HepG2 (cell line): ENCODE data around the gene COL4A2. TPM values are rescaled to one million over a fixed set of nuclear protein-coding genes. Genes with fewer than 3 reads are reported as not detected.

Source experiments
- ATAC-seq: fragments of 200-7000 bp; cut with Tn5 transposase; 3 replicates; pipeline ENCODE4 v1.9.1; 2020; ENCODE audit warnings: mild to moderate bottlenecking, moderate library complexity
- BruUV-seq: library from RNA; stranded (reverse); fragments of 400-500 nt; replicated peaks from 2 replicates; lab custom pipeline; 2021; lab: Mats Ljungman, UMichigan
- CTCF ChIA-PET: fragments of 300-600 bp; formaldehyde crosslinking; extraction: SDS; loops from one replicate; lab custom pipeline; 2021; ENCODE audit warnings: low total read pairs, inconsistent platforms, low intra/inter-chr PET ratio; lab: Yijun Ruan, JAX
- POLR2A ChIA-PET: fragments of 350-600 bp; sonication (Branson Sonifier 250); formaldehyde crosslinking; loops from one replicate; lab custom pipeline; 2020; ENCODE audit warnings: antibody characterized with exemption, inconsistent platforms; lab: Yijun Ruan, JAX
- DNase-seq: peaks from one replicate; pipeline ENCODE4 v3.0.0-alpha.2; 2015; ENCODE audit warnings: low spot score
- FAIRE-seq: peaks from 3 replicates; lab custom pipeline; 2011; peaks lifted over from hg19 to GRCh38; lab: Jason Lieb, UNC
- H2AFZ ChIP-seq: one replicate; pipeline ENCODE4 v1.6.1; 2011; ENCODE audit warnings: low read length, inconsistent platforms
- H3K27ac ChIP-seq: fragments of 300-600 bp; 3 replicates; pipeline ENCODE4 v1.8.0; 2011; ENCODE audit warnings: mixed run types, mild to moderate bottlenecking, mixed read lengths, low read length, inconsistent platforms; ENCODE audit not compliant: insufficient read depth; ENCODE audit errors: extremely low read length
- H3K27me3 ChIP-seq, 2 experiments: fragments of 200-600 bp in 1 of 2; 2 replicates in 1 of 2; 3 replicates in 1 of 2; pipeline versions ENCODE4 v1.6.0 to v1.8.0; 2011; ENCODE audit warnings: low read length in 2 of 2, mild to moderate bottlenecking in 2 of 2, moderate library complexity in 2 of 2, inconsistent platforms in 1 of 2; ENCODE audit not compliant: insufficient read depth in 2 of 2, control insufficient read depth in 1 of 2
- H3K36me3 ChIP-seq, 2 experiments: fragments of 200-600 bp in 1 of 2; replicated peaks in 1 of 2; 2 replicates in 1 of 2; 3 replicates in 1 of 2; pipeline versions ENCODE4 v1.5.1 to v1.8.0; 2011; ENCODE audit warnings: low read length in 2 of 2, inconsistent platforms in 1 of 2; ENCODE audit not compliant: insufficient read depth in 2 of 2, control insufficient read depth in 1 of 2
- H3K4me1 ChIP-seq: 2 replicates; pipeline ENCODE4 v1.5.1; 2012; ENCODE audit warnings: low read length, inconsistent platforms; ENCODE audit not compliant: insufficient read depth
- H3K4me2 ChIP-seq: 2 replicates; pipeline ENCODE4 v1.6.0; 2011; ENCODE audit warnings: low read depth, low read length, inconsistent platforms
- H3K4me3 ChIP-seq, 3 experiments: fragments of 200-600 bp in 1 of 3; sonication (generic), shearing (Covaris generic) in 1 of 3; replicated peaks in 1 of 3; 2 replicates each; pipeline ENCODE4 v1.5.1; 2011 to 2016; ENCODE audit warnings: low read length in 3 of 3, inconsistent platforms in 2 of 3, low read depth in 2 of 3, mild to moderate bottlenecking in 2 of 3, control low read depth in 1 of 3, mixed read lengths in 1 of 3; ENCODE audit not compliant: insufficient read depth in 1 of 3
- H3K79me2 ChIP-seq: one replicate; pipeline ENCODE4 v1.6.1; 2011; ENCODE audit warnings: low read length, inconsistent platforms; ENCODE audit not compliant: insufficient read depth
- H3K9ac ChIP-seq: 2 replicates; pipeline ENCODE4 v1.6.0; 2011; ENCODE audit warnings: mild to moderate bottlenecking, low read depth, low read length, inconsistent platforms; ENCODE audit not compliant: insufficient read depth
- H3K9me3 ChIP-seq: 2 replicates; pipeline ENCODE4 v1.5.1; 2012; ENCODE audit warnings: mild to moderate bottlenecking, low read length
- H4K20me1 ChIP-seq: 2 replicates; pipeline ENCODE4 v1.6.0; 2011; ENCODE audit warnings: inconsistent platforms, mild to moderate bottlenecking, low read length, moderate library complexity; ENCODE audit not compliant: insufficient read depth
- ARNTL ChIP-seq: sonication (generic); formaldehyde crosslinking; IDR thresholded peaks from 2 replicates; pipeline ENCODE4 v1.4.0; 2020; ENCODE audit warnings: mild to moderate bottlenecking, missing genetic modification reagents
- CAMTA2 ChIP-seq: sonication (generic); formaldehyde crosslinking; IDR thresholded peaks from 2 replicates; pipeline ENCODE4 v1.4.0; 2020; ENCODE audit warnings: mild to moderate bottlenecking, missing genetic modification reagents, borderline replicate concordance
- DNMT1 ChIP-seq: sonication (generic); formaldehyde crosslinking; IDR thresholded peaks from 2 replicates; pipeline ENCODE4 v1.5.1; 2020; ENCODE audit warnings: mild to moderate bottlenecking, missing genetic modification reagents
- DRAP1 ChIP-seq: IDR thresholded peaks from 2 replicates; pipeline ENCODE4 v1.6.1; 2016; ENCODE audit warnings: missing genetic modification reagents, missing compliant biosample characterization
- IKZF4 ChIP-seq: sonication (generic); formaldehyde crosslinking; IDR thresholded peaks from 2 replicates; pipeline ENCODE4 v1.5.1; 2020; ENCODE audit warnings: borderline replicate concordance, mild to moderate bottlenecking, low read depth, missing genetic modification reagents; ENCODE audit errors: not compliant biosample characterization
- KLF16 ChIP-seq, 2 experiments: sonication (generic) in 1 of 2; formaldehyde crosslinking in 1 of 2; IDR thresholded peaks; 2 replicates each; pipeline versions ENCODE4 v1.6.1 to v1.8.0; 2016 to 2023; ENCODE audit warnings: missing genetic modification reagents in 2 of 2, missing compliant biosample characterization in 1 of 2
- MAFG ChIP-seq: sonication (generic); formaldehyde crosslinking; IDR thresholded peaks from 2 replicates; pipeline ENCODE4 v1.5.1; 2020; ENCODE audit warnings: mild to moderate bottlenecking, missing genetic modification reagents
- SUZ12 ChIP-seq: fragments of 150-350 bp; IDR thresholded peaks from 2 replicates; pipeline ENCODE4 v1.6.1; 2014; ENCODE audit warnings: low read depth, low read length
- TRIM22 ChIP-seq: fragments of 450-650 bp; IDR thresholded peaks from 2 replicates; pipeline ENCODE4 v1.6.1; 2017
- ZNF589 ChIP-seq: sonication (generic); formaldehyde crosslinking; conservative IDR thresholded peaks from 2 replicates; pipeline ENCODE4 v1.8.0; 2022; ENCODE audit warnings: mild to moderate bottlenecking, moderate library complexity, missing genetic modification reagents
- ZNF781 ChIP-seq: sonication (generic); formaldehyde crosslinking; IDR thresholded peaks from 2 replicates; pipeline ENCODE4 v1.5.1; 2020; ENCODE audit warnings: borderline replicate concordance, mild to moderate bottlenecking, missing genetic modification reagents; ENCODE audit errors: not compliant biosample characterization
- WGBS: methylation state at CpG from one replicate; pipeline ENCODE4 v1.1.6; 2017; ENCODE audit warnings: low lambda C conversion rate; 5-methylcytosine and 5-hydroxymethylcytosine counted together
- in situ Hi-C: cut with HindIII; loops from 2 replicates; pipeline ENCODE4 v1.10.0; 2017; ENCODE audit warnings: low pct_unique_long_range_greater_than_20kb; ENCODE audit not compliant: extremely low pct_ligation_motif_present
- intact Hi-C: fragments of 100-400 bp; cut with micrococcal nuclease; formaldehyde crosslinking; loops from one replicate; pipeline ENCODE4 v1.10.0; 2022; ENCODE audit not compliant: unreplicated experiment
- polyA plus RNA-seq, 8 experiments: library from polyadenylated mRNA; depleted of rRNA in 3 of 8; stranded (reverse) in 7 of 8; unstranded in 1 of 8; fragments of >200 nt; fragmentation: Illumina TruSeq in 4 of 8; extraction: Trizol in 4 of 8; gene quantifications; 2 replicates each; pipeline versions ENCODE4 v1.2.1 to v1.2.3, GENCODE V29; 2011 to 2016; ENCODE audit warnings: low read depth in 4 of 8, missing spikeins in 1 of 8, mixed read lengths in 1 of 8; ENCODE audit not compliant: insufficient read depth in 1 of 8
- total RNA-seq, 5 experiments: library from RNA; depleted of rRNA; stranded (reverse); fragments of >200 nt; fragmentation: Illumina TruSeq; extraction: Trizol; gene quantifications; 2 replicates each; pipeline ENCODE4 v1.2.3, GENCODE V29; 2016; ENCODE audit warnings: low read depth in 1 of 5
- TF ChIP-seq, protein P1 (sequence below), 2 experiments: sonication (generic) in 1 of 2; formaldehyde crosslinking in 1 of 2; IDR thresholded peaks; 2 replicates each; pipeline versions ENCODE4 v1.4.0 to v1.6.1; 2018 to 2020; ENCODE audit warnings: missing genetic modification reagents in 2 of 2, borderline replicate concordance in 1 of 2, low read depth in 1 of 2, mild to moderate bottlenecking in 1 of 2, missing biosample characterization in 1 of 2

The COL4A2 gene
- total and polyA plus RNA-seq, 2 of the 13 experiments (the other 11 are each of a cell fraction or from before 2014, with no cell fraction given), result 0.22 to 1.9 TPM

DNA sequence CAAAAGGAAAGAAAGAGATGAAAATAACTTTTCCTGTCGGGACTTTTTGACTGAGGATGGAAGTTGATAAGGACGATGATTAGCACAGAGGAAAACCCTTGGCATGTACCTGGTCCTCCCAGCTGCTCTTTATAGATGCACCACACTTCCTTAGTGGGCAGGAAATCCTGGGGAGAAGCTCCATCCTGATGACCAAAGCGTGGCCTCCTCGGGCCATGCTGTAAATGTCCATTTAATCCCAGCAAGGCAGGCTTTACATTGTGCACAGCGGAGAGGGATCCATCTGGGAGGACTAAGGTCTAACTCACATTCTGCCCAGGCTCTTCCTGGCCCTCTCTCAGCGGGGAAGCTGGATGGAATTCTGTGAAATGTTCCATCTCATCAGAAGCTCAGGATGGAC lies 113.5 kb downstream of the COL4A2 start:
- in situ Hi-C loops, result loop anchor here (25.0 kb wide), 1 partner anchor 1458 kb away; no protein-coding TSS in a partner anchor
- peaks cover 0 to 43% of the 10 kb centered on the region in 2 experiments; a peak in 2 of 5 replicates for H3K27me3 ChIP-seq
- no TSS peak for BruUV-seq
- H3K27ac ChIP-seq, result no peak overlapping the region
- TF ChIP-seq KLF16 (CRISPR knock-in tag; IDR thresholded peaks at IDR 0.05) (no peak), MAFG (CRISPR knock-in tag) (no peak), TRIM22 (no peak)
- TF ChIP-seq, all 625 proteins: peak for 0
- ATAC-seq, result no peak
- Histone ChIP-seq H3K4me3 (no peak overlapping the region), H3K9ac (no peak overlapping the region), H3K9me3 (no peaks in the 10 kb centered on the region), H2AFZ (no peak overlapping the region), H3K79me2 (no peaks in the 10 kb centered on the region), H3K4me1 (no peaks in the 10 kb centered on the region), H4K20me1 (no peaks in the 10 kb centered on the region), H3K36me3 (no peaks in the 10 kb centered on the region), H3K4me2 (no peak overlapping the region)
- WGBS, result 13% methylated on average over 4 of the region's 6 CpGs
- ChIA-PET POLR2A (no interaction called here), CTCF (no interaction called here)
- no peak for DNase-seq
- FAIRE-seq, result no peak
- intact Hi-C loops, result no loop called here

DNA sequence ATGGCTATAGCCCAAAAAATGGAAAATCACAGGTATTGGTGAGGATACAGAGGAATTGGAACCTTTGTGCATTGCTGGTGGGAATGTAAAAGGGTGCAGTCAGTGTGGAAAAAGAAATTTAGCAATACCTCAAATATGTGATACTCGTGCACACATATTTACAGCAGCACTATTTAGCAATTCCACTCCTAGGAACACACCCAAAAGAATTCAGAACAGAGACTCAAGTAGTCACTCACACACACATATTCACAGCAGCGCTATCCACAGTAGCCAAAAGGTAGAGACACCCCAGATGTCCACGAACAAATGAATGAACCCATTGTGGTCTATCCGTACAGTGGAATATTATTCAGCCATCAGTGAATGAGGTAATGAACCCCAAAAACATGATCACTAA lies 114.0 kb downstream of the COL4A2 start:
- no peak overlapping the region for H3K4me2 ChIP-seq
- CTCF ChIA-PET, result no interaction called here
- ATAC-seq, result no peak

More for the DNA sequence above, 114.0 kb downstream of the COL4A2 start:
- Histone ChIP-seq H3K27ac (no peak overlapping the region), H2AFZ (no peak overlapping the region), H4K20me1 (no peaks in the 10 kb centered on the region), H3K9me3 (no peaks in the 10 kb centered on the region), H3K36me3 (no peaks in the 10 kb centered on the region), H3K9ac (no peak overlapping the region), H3K4me3 (no peak overlapping the region), H3K4me1 (no peaks in the 10 kb centered on the region), H3K79me2 (no peaks in the 10 kb centered on the region), H3K27me3 (peaks cover 0 to 44% of the 10 kb centered on the region in 2 experiments; a peak in 2 of 5 replicates)
- BruUV-seq, result no TSS peak
- intact Hi-C loops, result no loop called here
- no peak for DNase-seq
- in situ Hi-C loops, result loop anchor here (25.0 kb wide), 1 partner anchor 1459 kb away; no protein-coding TSS in a partner anchor
- no peak for TF ChIP-seq SUZ12
- TF ChIP-seq DRAP1 (CRISPR knock-in tag), result no peak
- TF ChIP-seq ZNF781 (CRISPR knock-in tag), result no peak
- TF ChIP-seq ZNF589 (CRISPR knock-in tag), result no peak
- TF ChIP-seq ARNTL (CRISPR knock-in tag), result no peak
- no peak for TF ChIP-seq DNMT1 (CRISPR knock-in tag)
- no peak for TF ChIP-seq CAMTA2 (CRISPR knock-in tag)
- no peak for TF ChIP-seq IKZF4
- TF ChIP-seq, protein P1, sequence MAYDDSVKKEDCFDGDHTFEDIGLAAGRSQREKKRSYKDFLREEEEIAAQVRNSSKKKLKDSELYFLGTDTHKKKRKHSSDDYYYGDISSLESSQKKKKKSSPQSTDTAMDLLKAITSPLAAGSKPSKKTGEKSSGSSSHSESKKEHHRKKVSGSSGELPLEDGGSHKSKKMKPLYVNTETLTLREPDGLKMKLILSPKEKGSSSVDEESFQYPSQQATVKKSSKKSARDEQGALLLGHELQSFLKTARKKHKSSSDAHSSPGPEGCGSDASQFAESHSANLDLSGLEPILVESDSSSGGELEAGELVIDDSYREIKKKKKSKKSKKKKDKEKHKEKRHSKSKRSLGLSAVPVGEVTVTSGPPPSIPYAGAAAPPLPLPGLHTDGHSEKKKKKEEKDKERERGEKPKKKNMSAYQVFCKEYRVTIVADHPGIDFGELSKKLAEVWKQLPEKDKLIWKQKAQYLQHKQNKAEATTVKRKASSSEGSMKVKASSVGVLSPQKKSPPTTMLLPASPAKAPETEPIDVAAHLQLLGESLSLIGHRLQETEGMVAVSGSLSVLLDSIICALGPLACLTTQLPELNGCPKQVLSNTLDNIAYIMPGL (CRISPR knock-in tag; IDR thresholded peaks at IDR 0.05; ENCODE audit: borderline replicate concordance in 1 of 2, low read depth in 1 of 2), result no peak
- WGBS, result 16% methylated on average over 4 of the region's 4 CpGs
- POLR2A ChIA-PET, result no interaction called here
- no peak for FAIRE-seq
